GM06990 (cell line): ENCODE results near the gene C5orf63.
"Not testable (repeated sequence)": the region's sequence is repeated elsewhere in the genome, so short reads cannot be mapped to it uniquely, and the experiment has no call there.

ENCODE experiments used
- DNase-seq: peaks from one replicate; pipeline ENCODE4 v3.0.0-alpha.2; 2011; ENCODE audit not compliant: insufficient read length; ENCODE audit errors: extremely low read depth
- H3K27me3 ChIP-seq: replicated peaks from 2 replicates; pipeline ENCODE4 v1.6.0; 2011; ENCODE audit warnings: low read length; ENCODE audit not compliant: control insufficient read depth, insufficient read depth
- H3K36me3 ChIP-seq: 2 replicates; pipeline ENCODE4 v1.5.1; 2011; ENCODE audit warnings: low read length; ENCODE audit not compliant: control insufficient read depth, insufficient read depth
- H3K4me3 ChIP-seq: replicated peaks from 2 replicates; pipeline ENCODE4 v1.5.1; 2011; ENCODE audit warnings: low read depth, mild to moderate bottlenecking, control low read depth, low read length
- CTCF ChIP-seq: IDR thresholded peaks from 2 replicates; pipeline ENCODE4 v1.5.1; 2011; ENCODE audit warnings: low read length, control low read depth, mild to moderate bottlenecking, inconsistent platforms; ENCODE audit not compliant: insufficient read depth, poor library complexity, severe bottlenecking

Gene C5orf63

DNA sequence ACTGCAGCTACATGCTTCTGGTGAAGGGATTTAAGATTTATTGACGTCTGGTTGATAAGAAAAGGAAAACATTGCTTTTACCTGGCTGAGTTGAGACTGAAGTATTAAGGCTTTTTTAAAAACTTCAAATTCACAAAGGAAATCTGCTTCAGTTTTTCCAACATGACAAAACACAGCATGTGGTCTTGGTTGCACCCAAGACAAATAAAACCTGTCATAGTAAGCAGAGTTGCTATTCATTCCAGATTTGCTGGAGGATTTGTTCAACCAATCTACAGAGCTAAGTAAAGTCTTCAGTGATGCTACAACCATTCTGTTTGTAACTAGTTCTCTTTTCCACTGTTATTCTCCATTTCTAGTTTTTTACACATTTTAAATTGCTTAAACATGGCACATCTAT is 11.3 kb downstream of the C5orf63 start:
- no peak for TF ChIP-seq CTCF
- Histone ChIP-seq H3K27me3 (no peaks in the 10 kb centered on the region), H3K4me3 (no peak overlapping the region), H3K36me3 (0 out of 2 replicates have a peak, but pooled peaks cover 1% of the 10 kb centered on the region)
- DNase-seq: no peak

GRCh38 chr5:127061537-127061936 is 11.8 kb downstream of the C5orf63 start:
- 0 out of 2 replicates have a peak, but pooled peaks cover 1% of the 10 kb centered on the region for H3K36me3 ChIP-seq
- H3K4me3 ChIP-seq: no peak overlapping the region
- DNase-seq: no peak
- H3K27me3 ChIP-seq: no peaks in the 10 kb centered on the region
- no peak for TF ChIP-seq CTCF

- no peak for DNase-seq
- H3K27me3 ChIP-seq: no peaks in the 10 kb centered on the region
- no peak for TF ChIP-seq CTCF
- peaks cover 1% of the 10 kb centered on the region; the same call in 1 of the 2 replicates for H3K36me3 ChIP-seq
- H3K4me3 ChIP-seq: no peak overlapping the region
Observed at GRCh38 chr5:127060470-127060985, 12.8 kb downstream of the C5orf63 start.

- no peaks in the 10 kb centered on the region for H3K27me3 ChIP-seq
- DNase-seq: no peak
- H3K4me3 ChIP-seq: no peak overlapping the region
- TF ChIP-seq CTCF: no peak
- peaks cover 1% of the 10 kb centered on the region; the same call in 1 of the 2 replicates for H3K36me3 ChIP-seq
Observed at GRCh38 chr5:127056896-127057295, 16.4 kb downstream of the C5orf63 start.

- no peak for TF ChIP-seq CTCF
- no peak overlapping the region for H3K4me3 ChIP-seq
- no peak for DNase-seq
- peaks cover 1% of the 10 kb centered on the region; the same call in 1 of the 2 replicates for H3K36me3 ChIP-seq
- H3K27me3 ChIP-seq: no peaks in the 10 kb centered on the region
Observed at GRCh38 chr5:127055880-127056653, 17.2 kb downstream of the C5orf63 start.

- H3K4me3 ChIP-seq, H3K36me3 ChIP-seq, DNase-seq, H3K27me3 ChIP-seq: not testable (repeated sequence)
Observed at GRCh38 chr5:127053551-127053950, 19.8 kb downstream of the C5orf63 start.
